OCI-LY7 (cell line): Measurements from ENCODE around the gene SMARCA2.

ENCODE experiments used
- EZH2phosphoT487 ChIP-seq: fragments of 200-600 bp; sonication (generic); IDR thresholded peaks from 2 replicates; pipeline ENCODE4 v1.6.1; 2018; ENCODE audit warnings: low read depth, borderline replicate concordance, mild to moderate bottlenecking, mixed run types, antibody characterized with exemption, low read length, moderate library complexity, mixed read lengths
- TF ChIP-seq, protein P1 (sequence below): fragments of 200-600 bp; sonication (generic); conservative IDR thresholded peaks from 2 replicates; pipeline ENCODE4 v1.5.1; 2014; ENCODE audit warnings: mild to moderate bottlenecking, antibody characterized with exemption, low read length, moderate library complexity, mixed read lengths

DNA sequence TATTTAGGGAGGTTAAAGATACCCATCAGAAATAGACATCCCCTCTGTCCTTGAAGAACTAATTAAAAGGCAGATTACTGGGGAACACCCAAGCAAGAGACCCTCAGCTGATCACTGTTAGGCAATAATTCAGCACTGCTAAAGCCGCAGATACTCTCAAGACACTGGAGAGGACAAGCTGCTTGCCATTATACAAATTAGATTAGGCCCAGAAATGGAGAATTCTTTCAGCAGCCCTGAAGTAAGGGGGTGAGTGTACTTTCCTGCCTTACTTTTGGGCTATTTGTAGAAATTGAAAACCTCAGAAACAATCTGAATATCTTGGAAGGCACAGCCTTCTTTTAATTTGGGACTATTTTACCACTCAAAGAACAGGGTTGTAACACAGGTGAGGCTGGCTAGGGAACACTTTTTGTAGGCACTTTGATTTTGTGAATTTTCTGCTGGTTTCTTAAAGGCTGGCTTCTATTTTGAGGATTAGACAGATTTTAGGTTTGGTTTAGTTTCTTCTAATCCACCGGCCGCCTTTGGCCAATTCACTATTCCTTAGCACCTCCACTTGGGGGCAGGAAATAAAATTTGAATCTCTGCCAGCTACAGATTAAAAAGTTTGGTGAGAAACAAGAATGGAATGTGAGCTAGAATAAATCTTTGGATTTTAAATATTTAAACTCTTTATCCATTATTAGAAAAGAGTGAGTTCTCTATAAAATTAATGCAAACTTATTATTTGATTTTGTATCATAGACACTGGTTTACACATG lies 106.0 kb downstream of the SMARCA2 start:
- TF ChIP-seq, protein P1, sequence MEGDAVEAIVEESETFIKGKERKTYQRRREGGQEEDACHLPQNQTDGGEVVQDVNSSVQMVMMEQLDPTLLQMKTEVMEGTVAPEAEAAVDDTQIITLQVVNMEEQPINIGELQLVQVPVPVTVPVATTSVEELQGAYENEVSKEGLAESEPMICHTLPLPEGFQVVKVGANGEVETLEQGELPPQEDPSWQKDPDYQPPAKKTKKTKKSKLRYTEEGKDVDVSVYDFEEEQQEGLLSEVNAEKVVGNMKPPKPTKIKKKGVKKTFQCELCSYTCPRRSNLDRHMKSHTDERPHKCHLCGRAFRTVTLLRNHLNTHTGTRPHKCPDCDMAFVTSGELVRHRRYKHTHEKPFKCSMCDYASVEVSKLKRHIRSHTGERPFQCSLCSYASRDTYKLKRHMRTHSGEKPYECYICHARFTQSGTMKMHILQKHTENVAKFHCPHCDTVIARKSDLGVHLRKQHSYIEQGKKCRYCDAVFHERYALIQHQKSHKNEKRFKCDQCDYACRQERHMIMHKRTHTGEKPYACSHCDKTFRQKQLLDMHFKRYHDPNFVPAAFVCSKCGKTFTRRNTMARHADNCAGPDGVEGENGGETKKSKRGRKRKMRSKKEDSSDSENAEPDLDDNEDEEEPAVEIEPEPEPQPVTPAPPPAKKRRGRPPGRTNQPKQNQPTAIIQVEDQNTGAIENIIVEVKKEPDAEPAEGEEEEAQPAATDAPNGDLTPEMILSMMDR, result 0 out of 2 replicates have a peak, but pooled peaks have one; percentile 20
- TF ChIP-seq EZH2phosphoT487, result no peak
